AG08396 (cell line): Measurements from ENCODE around the gene PDCD6IP.

Experiments
- DNase-seq: peaks from one replicate; pipeline ENCODE4 v3.0.0; 2012; ENCODE audit warnings: low spot score, mixed read lengths

The PDCD6IP gene

GRCh38 chr3:33897306-33897705 is 98.9 kb downstream of the PDCD6IP start:
- no peak for DNase-seq

DNA sequence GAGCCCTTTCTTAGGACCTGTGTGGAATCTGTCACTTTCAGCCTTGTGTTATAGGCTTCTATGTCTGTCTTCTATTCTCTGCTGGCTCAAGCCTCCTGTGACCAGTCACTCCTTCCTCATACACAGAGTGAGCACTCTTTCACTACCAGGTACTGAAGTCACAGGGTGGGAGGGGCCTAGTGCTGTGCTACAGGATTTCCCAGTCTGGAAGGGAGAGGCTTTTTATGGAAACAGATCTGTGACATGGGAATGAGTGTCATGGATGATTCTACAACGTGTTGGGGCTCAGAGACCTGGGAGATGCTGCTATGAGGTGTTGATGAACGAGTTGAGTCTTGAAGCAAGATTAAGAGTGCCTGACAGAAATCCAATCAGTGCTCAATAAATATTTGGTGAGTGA is 100.5 kb downstream of the PDCD6IP start:
- no peak for DNase-seq

- no peak for DNase-seq
Observed at GRCh38 chr3:33900440-33900808, 102.0 kb downstream of the PDCD6IP start.

GRCh38 chr3:33900809-33901505 is 102.5 kb downstream of the PDCD6IP start:
- no peak for DNase-seq

DNA sequence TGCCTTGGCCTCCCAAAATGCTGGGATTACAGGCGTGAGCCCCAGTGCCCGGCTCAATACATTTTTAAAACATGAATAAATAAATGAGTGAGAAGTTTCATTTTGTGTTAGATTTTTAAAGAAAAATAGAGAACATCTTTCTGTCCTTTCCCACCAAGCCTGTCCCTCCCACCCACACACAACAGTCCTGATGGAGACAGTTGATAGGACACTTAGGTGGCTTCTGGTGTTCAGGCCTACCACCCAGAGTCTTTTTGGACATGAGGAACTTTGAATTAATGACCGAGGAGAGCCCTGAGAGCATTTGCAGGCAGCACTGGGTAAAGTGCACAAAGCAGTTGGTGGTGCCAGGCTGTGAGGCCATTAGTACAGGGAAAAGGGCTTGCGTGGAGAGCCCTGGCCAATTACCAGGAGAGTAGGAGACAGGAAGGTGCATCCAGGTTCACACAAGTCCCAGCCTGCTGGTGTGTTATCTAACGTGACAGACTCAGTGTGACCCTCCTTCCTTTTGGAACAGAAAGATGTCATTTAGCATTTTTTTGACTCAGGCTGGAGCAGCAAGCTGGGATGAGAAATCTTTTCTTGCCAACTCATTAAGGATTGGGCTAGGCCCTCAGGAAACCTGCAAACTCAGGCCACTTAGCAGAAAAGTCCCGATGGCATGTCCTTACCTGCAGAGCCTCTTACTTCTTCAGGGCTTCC is 103.6 kb downstream of the PDCD6IP start:
- DNase-seq = no peak

DNA sequence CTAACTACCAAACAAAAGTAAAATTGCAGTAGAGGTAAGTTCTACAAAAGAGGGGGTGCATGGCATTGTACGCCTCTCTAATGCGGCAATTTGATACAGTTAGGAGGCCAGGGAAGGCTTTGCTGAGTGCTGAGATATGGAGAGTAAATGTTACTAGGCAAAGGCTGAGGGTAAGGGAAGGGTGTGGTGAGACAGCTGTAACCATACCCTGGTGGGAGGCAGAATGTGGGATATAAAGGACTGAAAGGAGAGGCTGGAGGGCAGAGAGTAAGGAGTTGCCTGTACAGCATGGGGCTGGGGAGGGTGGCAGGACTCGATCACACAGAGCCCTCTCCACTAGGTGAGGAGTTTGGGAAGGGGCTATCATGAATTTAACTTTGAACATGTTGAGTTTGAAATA is 106.3 kb downstream of the PDCD6IP start:
- DNase-seq = no peak

- no peak for DNase-seq
Observed at GRCh38 chr3:33908250-33908851, 109.9 kb downstream of the PDCD6IP start.

GRCh38 chr3:33909547-33909946 is 111.1 kb downstream of the PDCD6IP start:
- no peak for DNase-seq

DNA sequence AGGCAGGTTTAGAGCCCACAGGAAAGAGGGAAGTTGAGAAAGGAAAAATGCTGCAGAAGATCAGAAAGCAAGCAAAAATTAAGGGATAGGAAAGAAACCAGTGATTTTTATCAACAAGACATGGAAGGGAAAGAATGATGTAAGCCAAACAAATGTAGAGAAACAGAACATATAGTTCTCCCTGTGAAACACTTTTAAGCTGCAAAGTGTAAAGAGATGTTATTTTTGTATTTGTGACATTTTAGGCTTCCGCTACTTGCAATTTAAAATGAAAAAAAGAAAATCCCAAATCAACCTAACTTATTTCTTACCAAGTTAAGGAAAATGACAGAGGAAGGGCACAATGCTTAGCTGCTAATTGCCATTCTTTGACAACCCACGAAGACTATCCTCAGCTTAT is 111.6 kb downstream of the PDCD6IP start:
- DNase-seq = no peak

DNA sequence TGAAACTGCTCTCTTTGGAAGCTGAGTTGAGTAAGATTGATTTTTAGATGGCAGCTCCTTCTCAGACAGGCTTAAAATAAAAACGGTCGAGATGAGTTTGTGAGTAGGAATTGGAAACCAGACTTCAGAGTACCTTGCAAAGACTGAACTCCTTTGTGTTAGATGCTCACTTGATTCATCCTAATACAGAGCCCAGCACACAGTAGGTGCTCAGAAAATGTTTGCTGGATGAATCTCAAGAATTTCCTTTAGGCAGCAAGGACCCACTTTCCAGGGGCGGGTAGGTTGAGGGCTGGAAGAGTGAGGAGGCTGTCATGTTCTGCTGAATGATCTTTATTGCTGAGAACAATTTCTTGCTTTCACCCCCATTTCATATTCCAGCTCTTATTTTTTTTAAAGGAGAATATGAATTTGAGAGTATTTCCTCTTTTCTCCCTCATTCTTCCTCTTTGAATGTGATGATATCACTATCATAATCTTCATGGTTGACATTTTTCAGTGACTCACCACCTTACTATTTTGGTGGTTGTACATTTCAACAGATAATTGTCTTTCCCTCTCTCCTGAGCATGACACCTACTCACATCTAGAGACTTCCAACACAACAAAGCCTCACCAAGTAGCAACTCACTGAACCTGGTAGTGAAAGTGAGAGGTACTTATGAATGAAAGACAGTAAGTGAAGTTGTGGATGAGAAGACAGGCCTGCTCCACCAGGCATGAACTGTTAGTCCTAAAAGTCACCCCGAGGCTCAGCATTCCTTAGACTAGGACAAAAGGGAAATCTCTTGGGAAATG is 113.3 kb downstream of the PDCD6IP start:
- DNase-seq = no peak

- DNase-seq = no peak
Observed at GRCh38 chr3:33914212-33914611, 115.8 kb downstream of the PDCD6IP start.

DNA sequence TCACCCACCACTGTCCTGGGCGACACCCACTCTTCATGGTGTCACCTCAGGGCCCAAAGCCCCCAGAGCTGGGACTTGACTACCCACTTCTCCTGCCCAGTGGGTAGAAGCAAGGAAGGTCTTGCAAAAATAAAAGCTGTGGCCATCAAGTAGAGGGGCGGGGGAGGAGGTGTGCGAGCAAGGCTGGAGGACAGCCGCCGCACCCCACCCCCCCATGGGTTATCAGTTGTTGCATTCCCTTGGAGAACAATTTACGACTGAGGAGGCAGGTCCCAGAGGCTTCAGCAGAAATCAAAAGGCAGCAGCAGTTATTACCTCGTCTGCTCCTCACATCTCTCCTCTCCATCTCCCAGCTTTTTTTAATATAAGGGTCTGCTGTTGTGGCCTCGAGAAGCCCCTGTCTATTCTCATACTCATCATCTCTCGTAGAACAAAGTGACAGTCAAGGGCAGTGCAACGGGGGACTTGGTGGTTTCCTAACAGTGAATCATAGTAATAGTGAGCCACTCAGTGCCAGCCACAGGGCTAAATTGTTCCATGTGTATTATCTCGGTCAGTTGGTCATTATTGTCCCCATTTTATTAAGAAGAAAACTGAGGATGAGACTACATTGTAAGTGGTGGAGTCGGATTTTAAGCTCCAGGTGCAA is 116.4 kb downstream of the PDCD6IP start:
- no peak for DNase-seq

DNA sequence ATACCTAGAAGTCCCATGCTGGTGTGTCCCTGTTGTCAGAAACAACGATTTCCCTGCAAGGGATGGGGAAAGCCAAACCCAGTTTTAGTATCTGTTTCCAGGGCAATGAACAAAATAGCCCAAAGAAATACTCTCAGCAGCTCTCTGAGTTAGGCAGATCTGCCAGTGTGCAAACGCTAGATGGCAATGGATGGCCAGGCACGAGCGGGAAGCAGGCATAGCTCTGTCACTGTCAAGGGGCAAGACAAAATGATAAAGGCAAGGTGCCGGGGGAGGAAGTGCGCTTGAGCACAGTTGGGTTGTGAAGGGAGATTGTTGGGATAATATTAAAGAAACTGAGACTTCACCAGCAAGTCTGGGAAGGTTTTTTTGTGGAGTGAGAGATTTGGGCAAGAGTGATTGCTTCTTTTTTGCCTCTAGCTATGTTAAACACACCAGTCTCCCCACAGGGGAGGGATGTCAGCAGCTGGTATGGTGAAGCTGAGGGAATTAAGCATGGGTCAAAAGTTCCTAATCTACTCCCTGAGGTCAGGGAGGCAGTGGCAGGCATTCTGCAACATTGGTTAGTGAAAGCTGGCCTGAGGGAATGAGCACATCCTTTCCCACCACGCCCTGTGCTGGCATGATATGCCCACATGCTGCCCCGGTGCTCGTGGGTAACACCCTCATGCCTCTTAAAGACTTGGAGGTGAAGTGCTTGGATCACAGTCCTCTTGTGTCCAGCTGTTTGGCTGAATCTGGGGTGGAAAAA is 117.5 kb downstream of the PDCD6IP start:
- DNase-seq = peak; percentile 24

DNA sequence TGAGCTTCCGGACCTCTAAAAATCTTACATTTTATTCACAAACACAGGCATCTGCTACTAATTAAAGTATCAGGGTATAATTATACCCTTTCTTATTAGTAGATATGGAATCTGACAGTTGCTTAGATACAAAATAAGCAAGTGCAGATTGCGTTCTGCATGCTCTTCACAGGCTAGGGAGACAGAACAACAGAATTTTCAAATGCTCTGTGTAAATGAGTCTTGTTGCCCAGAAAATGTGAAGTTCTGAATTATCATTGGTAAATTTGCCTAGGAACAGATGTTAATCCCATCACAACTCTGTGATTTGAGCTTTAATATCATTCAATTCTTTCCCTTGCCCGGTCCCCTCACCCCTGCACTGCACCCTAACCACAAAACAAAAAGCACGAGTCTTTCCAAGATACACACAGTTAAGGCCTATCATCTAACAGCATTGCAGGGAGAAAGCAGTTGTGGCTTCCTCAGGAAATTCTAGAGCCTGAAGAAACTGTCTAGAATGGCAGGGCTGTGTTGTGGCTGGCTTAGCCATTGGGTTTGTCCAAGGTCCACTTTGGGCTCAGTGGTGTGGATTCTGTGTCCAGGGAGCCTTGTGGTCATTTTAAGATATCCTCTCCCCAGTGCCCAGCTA is 119.8 kb downstream of the PDCD6IP start:
- DNase-seq = no peak
